Erythroblast (primary cell): Measurements from ENCODE around the gene GLS2.

Experiments used
- GATA1 ChIP-seq: IDR thresholded peaks from 2 replicates; pipeline ENCODE4 v1.6.1; 2011; ENCODE audit warnings: low read depth, mild to moderate bottlenecking, control low read depth, low read length, moderate library complexity
- POLR2A ChIP-seq: IDR thresholded peaks from 2 replicates; pipeline ENCODE4 v1.6.1; 2011; ENCODE audit warnings: mild to moderate bottlenecking, low read length

- no peak for TF ChIP-seq POLR2A
- no peak for TF ChIP-seq GATA1
Observed at GRCh38 chr12:56477521-56478225, 10.3 kb downstream of the GLS2 start.
